WERI-Rb-1 (cell line): ENCODE results near the gene SELENOP.

ENCODE experiments used
- DNase-seq: peaks from one replicate; pipeline ENCODE4 v3.0.0-alpha.2; 2020
- H3K27ac ChIP-seq: fragments of 250-450 bp; sonication (Bioruptor Pico); 2 replicates; pipeline ENCODE4 v1.5.1; 2020; ENCODE audit warnings: mild to moderate bottlenecking, moderate library complexity
- H3K27me3 ChIP-seq: fragments of 250-450 bp; sonication (Bioruptor Pico); 2 replicates; pipeline ENCODE4 v1.5.1; 2021; ENCODE audit warnings: mild to moderate bottlenecking, low read depth, moderate library complexity; ENCODE audit not compliant: insufficient read depth, severe bottlenecking
- H3K36me3 ChIP-seq: fragments of 250-450 bp; sonication (Bioruptor Pico); 2 replicates; pipeline ENCODE4 v1.5.1; 2020; ENCODE audit warnings: mild to moderate bottlenecking, moderate library complexity
- H3K4me3 ChIP-seq: 2 replicates; pipeline ENCODE4 v1.5.1; 2011; ENCODE audit warnings: low read depth, mild to moderate bottlenecking, control low read depth, low read length
- H3K9me3 ChIP-seq: fragments of 250-450 bp; sonication (Bioruptor Pico); 2 replicates; pipeline ENCODE4 v1.5.1; 2021; ENCODE audit warnings: mild to moderate bottlenecking, moderate library complexity; ENCODE audit not compliant: severe bottlenecking
- CTCF ChIP-seq: IDR thresholded peaks from 2 replicates; pipeline ENCODE4 v1.5.1; 2011; ENCODE audit warnings: low read depth, mild to moderate bottlenecking, control low read depth, inconsistent platforms, low read length

The SELENOP gene

GRCh38 chr5:42785756-42786155 is 25.9 kb downstream of the SELENOP start:
- H3K4me3 ChIP-seq: no peak overlapping the region
- no peaks in the 10 kb centered on the region for H3K36me3 ChIP-seq
- H3K27ac ChIP-seq: no peak overlapping the region
- peaks cover 6% of the 10 kb centered on the region for H3K9me3 ChIP-seq
- TF ChIP-seq CTCF: no peak
- no peak for DNase-seq
- H3K27me3 ChIP-seq: peaks cover 7% of the 10 kb centered on the region

GRCh38 chr5:42784132-42784531 is 27.6 kb downstream of the SELENOP start:
- Histone ChIP-seq H3K27ac (no peak overlapping the region), H3K9me3 (peaks cover 6% of the 10 kb centered on the region), H3K27me3 (peaks cover 18% of the 10 kb centered on the region), H3K4me3 (no peak overlapping the region), H3K36me3 (no peaks in the 10 kb centered on the region)
- no peak for DNase-seq
- no peak for TF ChIP-seq CTCF

GRCh38 chr5:42781584-42781983 is 30.1 kb downstream of the SELENOP start:
- no peak for DNase-seq
- Histone ChIP-seq H3K27ac (no peak overlapping the region), H3K27me3 (peaks cover 33% of the 10 kb centered on the region), H3K9me3 (peaks cover 3% of the 10 kb centered on the region), H3K36me3 (no peaks in the 10 kb centered on the region), H3K4me3 (no peak overlapping the region)
- TF ChIP-seq CTCF: no peak

GRCh38 chr5:42779083-42779482 is 32.6 kb downstream of the SELENOP start:
- peaks cover 47% of the 10 kb centered on the region for H3K27me3 ChIP-seq
- H3K4me3 ChIP-seq: no peak overlapping the region
- no peak for TF ChIP-seq CTCF
- H3K27ac ChIP-seq: no peak overlapping the region
- H3K9me3 ChIP-seq: no peaks in the 10 kb centered on the region
- H3K36me3 ChIP-seq: no peaks in the 10 kb centered on the region
- no peak for DNase-seq

GRCh38 chr5:42772265-42772993 is 39.3 kb downstream of the SELENOP start:
- no peak for TF ChIP-seq CTCF
- Histone ChIP-seq H3K4me3 (no peak overlapping the region), H3K27me3 (peaks cover 44% of the 10 kb centered on the region), H3K9me3 (no peaks in the 10 kb centered on the region), H3K36me3 (no peaks in the 10 kb centered on the region), H3K27ac (no peak overlapping the region)
- DNase-seq: no peak

- Histone ChIP-seq H3K4me3 (no peak overlapping the region), H3K36me3 (no peaks in the 10 kb centered on the region), H3K27me3 (peaks cover 38% of the 10 kb centered on the region), H3K27ac (no peak overlapping the region), H3K9me3 (no peaks in the 10 kb centered on the region)
- TF ChIP-seq CTCF: no peak
- DNase-seq: no peak
Observed at GRCh38 chr5:42770003-42770402, 41.7 kb downstream of the SELENOP start.
